HG02571 (cell line): Measurements from ENCODE around the gene FAM83D.
A peak's percentile ranks its signal among the peaks of the same experiment; 100 is the strongest.

Experiments
- ATAC-seq: cut with Tn5 transposase; IDR thresholded peaks from one replicate; pipeline ENCODE4 v1.9.1; 2021; ENCODE audit warnings: mild to moderate bottlenecking, moderate library complexity; ENCODE audit not compliant: unreplicated experiment

The FAM83D gene

DNA sequence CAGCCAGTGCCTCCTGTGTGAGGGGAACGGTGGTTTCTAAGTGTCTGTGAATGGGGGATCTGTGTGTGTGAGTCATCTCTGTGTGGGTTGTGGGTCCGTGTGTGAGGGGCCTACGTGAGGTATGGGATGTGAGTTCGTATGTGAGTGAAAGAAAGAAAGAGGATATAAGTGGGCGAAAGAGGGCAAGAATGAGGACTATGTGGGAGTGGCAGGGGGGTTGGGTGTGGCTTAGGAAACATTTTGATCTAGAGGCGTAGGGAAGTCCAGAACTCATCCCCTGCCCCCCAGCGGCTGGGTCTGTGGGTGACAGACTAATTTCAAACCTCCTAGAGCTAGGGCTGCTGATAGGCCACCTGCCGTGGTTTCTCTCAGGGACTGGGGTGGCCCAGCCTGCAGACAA is 71.4 kb downstream of the FAM83D start:
- peak; percentile 67 for ATAC-seq

DNA sequence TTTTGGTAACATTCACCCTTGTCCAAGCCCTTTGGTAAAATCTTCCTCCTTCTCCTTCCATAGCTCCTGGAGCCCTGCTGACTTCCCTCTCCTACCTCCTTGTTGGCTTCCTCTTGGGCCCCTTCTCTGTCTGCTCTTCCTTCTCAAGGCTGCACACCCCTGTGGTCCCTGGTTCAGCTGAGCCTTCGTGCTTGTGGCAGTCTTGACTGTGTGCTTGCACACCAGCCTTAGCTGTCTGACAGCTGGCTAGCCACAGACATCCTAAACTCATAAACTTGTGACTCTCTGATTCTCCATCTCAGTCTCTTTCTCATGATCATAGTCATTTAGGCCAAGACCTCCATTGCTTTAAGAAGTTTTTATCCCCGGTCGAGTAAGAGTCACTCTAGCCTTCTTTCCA is 73.0 kb downstream of the FAM83D start:
- no peak for ATAC-seq

- no peak for ATAC-seq
Measured at GRCh38 chr20:38999965-39000910, 74.0 kb downstream of the FAM83D start.
